ENCODE data around the gene DCPS.
"Not testable (repeated sequence)": the region's sequence is repeated elsewhere in the genome, so short reads cannot be mapped to it uniquely, and the experiment has no call there.

The DCPS gene, protein sequence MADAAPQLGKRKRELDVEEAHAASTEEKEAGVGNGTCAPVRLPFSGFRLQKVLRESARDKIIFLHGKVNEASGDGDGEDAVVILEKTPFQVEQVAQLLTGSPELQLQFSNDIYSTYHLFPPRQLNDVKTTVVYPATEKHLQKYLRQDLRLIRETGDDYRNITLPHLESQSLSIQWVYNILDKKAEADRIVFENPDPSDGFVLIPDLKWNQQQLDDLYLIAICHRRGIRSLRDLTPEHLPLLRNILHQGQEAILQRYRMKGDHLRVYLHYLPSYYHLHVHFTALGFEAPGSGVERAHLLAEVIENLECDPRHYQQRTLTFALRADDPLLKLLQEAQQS

DNA sequence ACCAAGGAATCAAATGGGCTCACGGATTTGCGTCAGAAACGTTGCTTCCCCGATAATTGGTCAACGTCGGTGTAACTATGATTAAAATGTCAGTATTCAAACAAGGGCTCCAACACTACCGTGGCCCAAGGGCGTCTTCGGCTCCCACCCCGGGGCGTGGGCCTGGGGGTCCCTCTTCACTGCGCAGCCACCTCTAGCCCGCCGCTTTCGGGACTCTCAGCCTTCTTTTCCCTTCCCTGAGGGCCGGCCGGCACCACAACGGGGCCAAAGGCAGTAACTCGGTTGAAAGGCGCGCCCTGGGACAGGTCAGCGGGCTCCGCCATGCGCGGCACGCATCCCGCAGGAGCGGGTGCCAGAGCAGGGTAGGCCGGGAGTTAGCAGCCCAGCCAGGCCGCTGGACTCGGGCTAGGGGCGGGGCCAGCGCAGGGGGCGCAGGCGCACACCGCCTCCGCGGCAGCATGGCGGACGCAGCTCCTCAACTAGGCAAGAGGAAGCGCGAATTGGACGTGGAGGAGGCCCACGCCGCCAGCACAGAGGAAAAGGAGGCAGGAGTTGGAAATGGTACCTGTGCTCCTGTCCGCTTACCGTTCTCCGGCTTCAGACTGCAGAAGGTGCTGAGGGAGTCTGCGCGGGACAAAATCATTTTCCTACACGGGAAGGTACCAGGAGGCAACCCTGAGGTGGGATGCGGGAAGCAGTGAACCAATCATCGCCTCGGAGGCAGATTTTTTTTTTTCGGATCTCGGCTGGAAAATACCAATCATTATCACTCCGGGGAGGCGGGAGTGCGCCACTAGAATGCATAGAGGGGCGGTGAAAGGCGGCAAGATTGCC is at the start of gene DCPS:
Gene DCPS (plus strand): TSS at position 438 of the 834 bp plus-strand sequence. CDS start 21 bp downstream, at position 459.
- peak; percentile 64 for DNase-seq (ENCODE audit: low read depth)

DNA sequence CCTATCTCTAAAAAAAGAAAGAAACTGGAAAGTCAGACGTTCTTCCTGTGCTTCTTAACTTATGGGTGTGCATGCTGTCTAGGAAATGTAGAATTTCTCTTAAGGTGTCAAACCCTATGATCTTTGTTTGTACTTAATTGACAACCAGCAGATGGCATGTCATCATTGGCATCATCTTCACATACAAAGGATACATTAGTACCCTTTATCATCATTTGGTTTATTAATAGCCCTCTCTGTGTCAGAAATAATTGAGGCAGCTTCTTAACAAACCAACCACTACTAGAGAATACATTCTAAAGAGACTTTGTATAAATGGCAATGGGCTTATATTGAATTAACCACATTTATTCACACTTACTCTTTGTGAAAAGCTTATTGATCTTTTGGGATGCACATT is 49.0 kb upstream of the DCPS start:
- no peak for DNase-seq (ENCODE audit: low read depth)

DNA sequence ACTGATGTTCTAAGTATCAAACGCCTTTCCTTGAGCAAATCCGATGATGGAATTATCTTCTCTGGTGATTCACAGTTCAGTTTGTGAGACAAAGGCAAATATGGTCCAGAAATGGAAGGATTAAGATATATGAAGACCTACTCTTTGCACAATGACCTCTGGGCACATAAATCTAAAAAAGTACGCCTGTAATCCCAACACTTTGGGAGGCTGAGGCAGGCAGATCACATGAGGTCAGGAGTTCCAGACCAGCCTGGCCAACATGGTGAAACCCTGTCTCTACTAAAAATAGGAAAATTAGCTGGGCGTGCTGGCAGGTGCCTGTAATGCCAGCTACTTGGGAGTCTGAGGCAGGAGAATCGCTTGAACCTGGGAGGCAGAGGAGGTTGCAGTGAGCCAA is 48.4 kb upstream of the DCPS start:
- DNase-seq (ENCODE audit: low read depth), result not testable (repeated sequence)

- DNase-seq (ENCODE audit: low read depth), result no peak
These were observed 47.6 kb upstream of the DCPS start for GRCh38 chr11:126256216-126256615.

DNA sequence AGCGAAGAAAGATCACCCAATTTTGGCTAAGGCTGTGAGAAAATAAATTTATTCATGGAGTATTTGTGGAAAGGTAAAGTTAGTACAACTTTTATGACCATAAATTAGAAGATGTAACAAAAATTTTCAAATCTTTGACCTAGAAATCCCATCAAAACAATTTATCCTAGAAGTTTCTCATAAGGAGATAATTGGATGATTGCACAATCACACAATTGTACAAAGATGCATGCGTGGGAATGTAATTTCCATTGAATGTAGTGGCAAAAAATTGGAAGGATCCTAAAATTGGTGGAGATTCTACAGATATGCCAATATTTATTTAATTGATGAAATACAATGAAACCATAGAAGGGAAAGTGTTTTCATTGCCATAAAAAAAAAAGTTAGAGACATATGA is 46.7 kb upstream of the DCPS start:
- DNase-seq (ENCODE audit: low read depth), result no peak

DNA sequence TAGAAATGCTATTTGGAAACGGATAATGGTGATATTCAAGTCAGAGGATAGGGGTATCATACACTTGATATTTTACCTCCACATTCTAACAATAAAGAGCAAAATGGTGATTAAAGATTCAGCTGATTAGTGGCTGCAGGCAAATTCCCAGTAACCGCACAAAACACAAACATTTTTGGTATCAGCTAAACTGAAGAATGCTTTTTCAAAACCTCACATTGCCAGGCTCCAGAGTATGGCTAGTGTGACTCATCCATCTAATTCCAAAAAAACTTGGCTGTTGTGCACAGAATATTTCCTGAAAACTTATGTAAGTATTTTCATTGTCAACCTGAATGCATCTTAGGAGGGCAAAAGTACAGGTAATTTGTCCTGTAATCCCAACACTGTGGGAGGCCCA is 46.1 kb upstream of the DCPS start:
- no peak for DNase-seq (ENCODE audit: low read depth)

- no peak for DNase-seq (ENCODE audit: low read depth)
These were observed 41.6 kb upstream of the DCPS start for GRCh38 chr11:126262216-126262615.

DNA sequence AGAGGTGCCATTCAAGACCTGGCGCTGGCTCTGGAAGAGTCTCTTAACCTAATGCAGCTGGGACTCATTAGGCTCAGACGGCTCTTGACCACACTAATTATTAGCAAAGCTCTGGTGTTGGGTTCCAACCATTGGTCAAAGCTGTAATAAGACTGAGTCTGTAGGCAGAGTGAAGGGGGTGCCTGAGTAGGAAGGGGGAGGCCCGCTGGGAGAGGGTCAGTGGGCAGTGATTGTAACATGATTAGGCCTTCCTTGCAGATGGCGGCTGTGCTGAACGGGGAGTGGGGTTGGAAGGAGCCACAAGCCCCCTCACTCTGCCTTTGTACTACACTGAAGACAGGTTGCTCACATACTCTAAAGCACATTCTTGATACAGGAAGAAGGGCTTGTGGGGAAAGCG is 40.4 kb upstream of the DCPS start:
- no peak for DNase-seq (ENCODE audit: low read depth)

DNA sequence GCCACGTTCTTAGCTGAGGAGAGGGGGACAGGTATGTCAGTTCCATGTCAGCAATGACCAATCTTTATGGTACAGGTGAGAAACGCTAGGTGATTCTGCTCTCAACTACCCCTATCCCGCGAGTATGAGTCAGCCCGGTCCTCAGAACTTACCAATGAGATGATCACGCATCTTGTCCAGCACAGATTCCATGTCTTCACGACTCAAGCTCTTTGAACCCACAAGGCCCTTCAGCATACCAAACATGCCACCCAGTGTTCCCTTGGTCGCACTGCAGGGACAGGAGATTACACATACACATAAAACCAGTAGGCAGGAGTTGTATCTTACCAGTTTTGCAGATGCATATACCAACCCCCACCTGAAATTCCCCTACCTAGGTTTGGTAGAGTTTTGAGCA is 38.0 kb upstream of the DCPS start:
- no peak for DNase-seq (ENCODE audit: low read depth)

DNA sequence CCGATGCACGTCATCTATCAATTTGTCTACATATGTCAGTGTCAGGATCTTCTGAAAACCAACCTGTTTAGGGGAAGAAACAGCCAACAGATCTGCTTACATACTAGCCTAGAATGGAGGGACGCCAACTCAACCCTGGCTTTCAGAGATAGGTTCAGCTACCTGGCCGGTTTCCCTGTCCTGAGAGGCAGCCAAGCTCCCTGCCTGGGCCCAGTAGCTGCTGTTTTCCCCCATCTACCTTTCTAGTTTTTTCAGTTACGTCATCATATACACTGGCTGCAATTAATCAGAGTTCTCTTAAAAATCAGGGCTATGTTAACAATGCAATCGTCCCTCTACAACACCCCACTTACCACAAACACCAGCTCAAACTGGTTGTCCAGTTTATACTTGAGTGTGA is 36.2 kb upstream of the DCPS start:
- no peak for DNase-seq (ENCODE audit: low read depth)

- DNase-seq (ENCODE audit: low read depth), result no peak
These were observed 35.5 kb upstream of the DCPS start for GRCh38 chr11:126268361-126268707.

GRCh38 chr11:126268708-126269579 is 34.9 kb upstream of the DCPS start, which contains the start of the genes FOXRED1 and SRPRA:
Gene FOXRED1 (plus strand): TSS chr11:126269154. CDS start chr11:126269207, 53 bp downstream.
Gene SRPRA (minus strand): TSS chr11:126268895. CDS start chr11:126268804, 91 bp downstream.
- peak; percentile 99 for DNase-seq (ENCODE audit: low read depth)

DNA sequence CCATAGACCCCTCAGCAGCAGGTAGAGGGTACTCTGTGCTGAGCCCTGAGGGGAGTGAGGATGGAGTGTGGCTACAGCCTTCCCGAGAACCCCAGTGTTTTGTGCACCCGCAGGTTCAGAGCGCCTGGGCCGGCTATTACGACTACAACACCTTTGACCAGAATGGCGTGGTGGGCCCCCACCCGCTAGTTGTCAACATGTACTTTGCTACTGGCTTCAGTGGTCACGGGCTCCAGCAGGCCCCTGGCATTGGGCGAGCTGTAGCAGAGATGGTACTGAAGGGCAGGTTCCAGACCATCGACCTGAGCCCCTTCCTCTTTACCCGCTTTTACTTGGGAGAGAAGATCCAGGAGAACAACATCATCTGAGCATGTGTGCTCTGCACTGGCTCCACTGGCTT is 26.5 kb upstream of the DCPS start:
- no peak for DNase-seq (ENCODE audit: low read depth)

GRCh38 chr11:126277780-126278179 is 26.1 kb upstream of the DCPS start:
- DNase-seq (ENCODE audit: low read depth), result no peak

DNA sequence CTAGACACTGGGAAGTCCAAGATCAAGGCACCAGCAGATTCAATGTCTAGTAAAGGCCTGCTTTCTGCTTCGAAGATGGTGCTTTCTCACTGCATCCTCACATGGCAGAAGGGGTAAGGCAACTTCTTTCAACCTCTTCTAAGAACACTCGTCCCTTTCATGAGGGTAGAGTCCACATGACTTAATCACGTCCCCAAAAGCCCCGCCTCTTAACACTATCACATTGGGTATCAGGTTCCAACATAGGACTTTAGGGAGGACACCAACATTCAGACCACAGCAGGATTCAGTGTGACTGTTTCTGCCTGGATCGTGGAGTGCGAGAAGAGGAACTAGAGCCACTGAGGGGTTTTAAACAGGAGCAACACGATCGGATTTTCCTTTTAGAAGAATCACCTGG is 24.7 kb upstream of the DCPS start:
- DNase-seq (ENCODE audit: low read depth), result no peak

- no peak for DNase-seq (ENCODE audit: low read depth)
These were observed 23.3 kb upstream of the DCPS start for GRCh38 chr11:126280595-126280994.

DNA sequence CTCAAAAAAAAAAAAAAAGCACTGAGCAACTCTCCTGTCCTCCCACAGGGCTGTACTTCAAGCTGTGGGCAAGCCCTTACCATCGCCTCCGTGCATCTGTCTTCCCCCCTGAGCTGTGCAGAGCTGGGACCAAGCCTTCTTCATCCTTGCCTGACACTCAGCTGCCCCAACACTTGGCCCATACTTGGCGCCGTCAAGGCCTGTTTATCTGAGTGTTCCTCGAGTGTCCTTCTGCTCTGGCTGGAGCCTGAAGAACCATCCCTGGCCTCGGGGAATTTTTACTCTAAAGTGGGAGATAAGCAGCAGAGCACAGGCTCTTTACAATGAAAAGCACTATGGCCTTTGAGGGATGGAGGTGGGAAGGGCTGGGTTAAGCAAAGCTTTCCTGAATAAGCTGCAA is 22.6 kb upstream of the DCPS start:
- no peak for DNase-seq (ENCODE audit: low read depth)

- DNase-seq (ENCODE audit: low read depth), result no peak
These were observed 22.1 kb upstream of the DCPS start for GRCh38 chr11:126281666-126282175.

DNA sequence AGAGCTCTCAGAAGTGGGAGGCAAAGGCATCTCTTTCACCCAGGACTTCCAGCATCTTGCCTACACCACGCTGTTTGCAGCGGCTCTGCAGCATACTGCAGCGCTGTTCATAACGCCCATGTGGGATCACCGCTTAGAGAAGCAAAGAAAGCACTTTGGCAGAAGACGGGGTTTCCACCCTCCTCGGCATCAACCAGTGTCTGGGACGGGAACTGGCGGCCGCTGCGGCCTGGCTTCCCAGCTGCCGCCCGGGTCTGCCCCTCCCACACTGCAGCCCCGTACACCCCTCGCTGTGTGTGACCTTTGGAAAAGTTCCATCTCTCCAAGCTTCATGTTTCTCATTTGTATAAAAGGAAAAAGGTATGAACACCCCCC is 21.5 kb upstream of the DCPS start:
- no peak for DNase-seq (ENCODE audit: low read depth)

GRCh38 chr11:126282736-126283591 is 20.9 kb upstream of the DCPS start, which contains the start of gene TIRAP:
Gene TIRAP (plus strand): TSS chr11:126283093. CDS start chr11:126290895, 7,802 bp downstream.
- DNase-seq (ENCODE audit: low read depth), result no peak

GRCh38 chr11:126284829-126285228 is 19.0 kb upstream of the DCPS start:
- DNase-seq (ENCODE audit: low read depth), result peak; percentile 75

All from stimulated activated CD8-positive, alpha-beta memory T cell treated with anti-CD3 and anti-CD28 coated beads, Interleukin-15, amount 100 ng/mL, for 1 hour (primary cell).